ENCODE measurements around the gene TNFRSF9.

- TF ChIP-seq CTCF (IDR thresholded peaks at IDR 0.05; ENCODE audit: low read depth, low read length) (no peak), MAX (IDR thresholded peaks at IDR 0.05; ENCODE audit: low read depth, low read length) (no peak), MYC (IDR thresholded peaks at IDR 0.05; ENCODE audit: low read depth, low read length) (no peak)
Observed at GRCh38 chr1:7865978-7866377, 74.7 kb downstream of the TNFRSF9 start.

All from NB4 (cell line).